ENCODE results near the gene C4orf46.

C4orf46 gene

GRCh38 chr4:158624889-158625478 is 46.7 kb downstream of the C4orf46 start:
- peak; percentile 73 for TF ChIP-seq CTCF (conservative IDR thresholded peaks at IDR 0.05; ENCODE audit: low read depth, low read length)
- H3K4me3 ChIP-seq (ENCODE audit: low read depth, low read length) = no peak overlapping the region
- DNase-seq (ENCODE audit: low read depth) = peak; percentile 89

GRCh38 chr4:158622251-158622650 is 49.4 kb downstream of the C4orf46 start:
- no peak overlapping the region for H3K4me3 ChIP-seq (ENCODE audit: low read depth, low read length)
- peak; percentile 4 for DNase-seq (ENCODE audit: low read depth)
- no peak for TF ChIP-seq CTCF (conservative IDR thresholded peaks at IDR 0.05; ENCODE audit: low read depth, low read length)

- no peak for DNase-seq (ENCODE audit: low read depth)
- no peak for TF ChIP-seq CTCF (conservative IDR thresholded peaks at IDR 0.05; ENCODE audit: low read depth, low read length)
- no peak overlapping the region for H3K4me3 ChIP-seq (ENCODE audit: low read depth, low read length)
Observed at GRCh38 chr4:158621729-158622128, 50.0 kb downstream of the C4orf46 start.

GRCh38 chr4:158617956-158618355 is 53.7 kb downstream of the C4orf46 start:
- TF ChIP-seq CTCF (conservative IDR thresholded peaks at IDR 0.05; ENCODE audit: low read depth, low read length) = no peak
- DNase-seq (ENCODE audit: low read depth) = no peak
- no peak overlapping the region for H3K4me3 ChIP-seq (ENCODE audit: low read depth, low read length)

Measured in choroid plexus epithelial cell (primary cell).